ENCODE measurements around the gene LPAR4.

DNA sequence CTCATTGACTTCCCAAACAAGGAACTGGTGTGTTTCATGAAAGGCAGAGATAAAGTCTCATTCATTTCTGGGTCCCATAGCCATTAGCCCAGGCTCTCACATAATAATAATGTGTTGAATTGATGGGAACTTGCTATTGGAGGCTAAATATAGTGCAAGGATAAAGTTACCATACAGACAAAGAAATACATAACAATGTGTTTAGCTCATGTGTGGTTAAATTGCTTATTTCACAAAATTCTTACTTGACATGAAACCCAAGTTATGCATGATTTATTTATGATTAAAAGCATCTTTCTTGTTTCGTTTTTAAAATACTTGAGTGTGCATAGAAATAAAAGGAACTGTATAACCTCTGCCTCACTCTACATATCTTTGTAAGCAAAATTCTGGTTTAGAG is 37.3 kb upstream of the LPAR4 start:
- no peak for TF ChIP-seq POLR2A (IDR thresholded peaks at IDR 0.05; ENCODE audit: low read depth, low read length)
- TF ChIP-seq POLR2AphosphoS5 (IDR thresholded peaks at IDR 0.05; ENCODE audit: low read depth, low read length): no peak
- no peak for TF ChIP-seq TAF1 (IDR thresholded peaks at IDR 0.05; ENCODE audit: borderline replicate concordance, low read depth, low read length)

Data from GM12892 (cell line).